ENCODE results near the gene ARL14EPL.

Gene ARL14EPL

GRCh38 chr5:116032094-116032517 is at the start of gene ARL14EPL:
Gene ARL14EPL (plus strand): TSS chr5:116032472. CDS start chr5:116051466, 18,994 bp downstream.
- Mint-ChIP-seq H3K27me3 (peaks cover 27% of the 10 kb centered on the region), H3K4me1 (ENCODE audit: low read depth) (peaks cover 3% of the 10 kb centered on the region), H3K9me3 (no peaks in the 10 kb centered on the region), H3K36me3 (ENCODE audit: low read depth) (no peaks in the 10 kb centered on the region), H3K27ac (no peak within 1 kb of the TSS), H3K4me3 (no peak within 1 kb of the TSS)
- no peak for DNase-seq

GRCh38 chr5:115983519-115983918 is 48.8 kb upstream of the ARL14EPL start:
- no peak overlapping the region for H3K27ac Mint-ChIP-seq
- no peaks in the 10 kb centered on the region for H3K4me1 Mint-ChIP-seq (ENCODE audit: low read depth)
- H3K9me3 Mint-ChIP-seq: no peaks in the 10 kb centered on the region
- H3K27me3 Mint-ChIP-seq: peaks cover 30% of the 10 kb centered on the region
- no peaks in the 10 kb centered on the region for H3K36me3 Mint-ChIP-seq (ENCODE audit: low read depth)
- no peak for DNase-seq
- H3K4me3 Mint-ChIP-seq: no peak overlapping the region

- H3K9me3 Mint-ChIP-seq: no peaks in the 10 kb centered on the region
- no peak for DNase-seq
- H3K4me3 Mint-ChIP-seq: no peak overlapping the region
- no peaks in the 10 kb centered on the region for H3K36me3 Mint-ChIP-seq (ENCODE audit: low read depth)
- H3K27me3 Mint-ChIP-seq: peaks cover 10% of the 10 kb centered on the region
- H3K27ac Mint-ChIP-seq: no peak overlapping the region
- H3K4me1 Mint-ChIP-seq (ENCODE audit: low read depth): no peaks in the 10 kb centered on the region
These were observed 46.2 kb upstream of the ARL14EPL start for GRCh38 chr5:115985802-115986757.

DNA sequence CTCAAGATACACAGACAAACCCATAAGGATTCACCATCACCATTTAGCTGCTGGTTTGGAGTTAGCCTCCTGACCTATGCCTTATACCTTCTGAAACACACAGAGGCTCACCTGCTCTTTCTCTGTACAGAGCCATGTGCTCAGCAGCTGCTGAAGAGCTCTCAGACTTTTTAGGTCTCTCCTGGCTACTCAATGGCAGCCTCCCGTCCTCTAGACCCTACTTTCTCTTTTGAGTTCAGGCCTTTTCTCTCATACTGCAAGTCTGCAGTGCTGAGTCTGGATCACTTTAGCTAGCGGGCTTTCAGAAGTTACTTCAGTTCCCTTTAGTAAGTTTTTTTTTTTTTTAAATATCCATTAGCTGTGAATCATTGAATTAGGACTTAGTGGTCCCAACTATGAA is 44.3 kb upstream of the ARL14EPL start:
- H3K4me3 Mint-ChIP-seq: no peak overlapping the region
- H3K36me3 Mint-ChIP-seq (ENCODE audit: low read depth): no peaks in the 10 kb centered on the region
- no peaks in the 10 kb centered on the region for H3K4me1 Mint-ChIP-seq (ENCODE audit: low read depth)
- H3K9me3 Mint-ChIP-seq: no peaks in the 10 kb centered on the region
- DNase-seq: no peak
- H3K27me3 Mint-ChIP-seq: peaks cover 4% of the 10 kb centered on the region
- H3K27ac Mint-ChIP-seq: no peak overlapping the region

DNA sequence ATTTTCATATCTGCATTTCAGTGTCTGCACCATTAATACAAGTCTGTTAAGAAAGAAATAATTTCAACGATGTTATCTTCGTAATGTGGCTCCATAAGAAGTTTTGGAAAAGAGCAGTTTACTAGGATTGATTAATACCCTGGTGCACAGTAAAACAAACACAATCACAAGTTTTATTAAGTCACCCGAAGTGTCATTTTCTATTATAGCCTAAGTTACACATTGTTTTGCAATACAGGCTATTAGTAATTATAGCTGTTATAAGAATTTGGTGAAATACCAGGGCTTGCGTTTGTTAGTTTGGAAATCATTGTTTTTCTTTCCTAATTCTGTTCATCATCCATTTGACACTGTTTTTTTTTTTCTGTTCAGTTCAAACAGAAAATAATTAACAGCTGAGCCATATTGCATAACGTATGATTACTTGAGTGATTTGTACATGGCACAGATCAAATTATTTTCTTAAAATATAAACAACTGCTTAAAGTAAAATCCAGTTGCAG is 39.4 kb upstream of the ARL14EPL start:
- no peaks in the 10 kb centered on the region for H3K9me3 Mint-ChIP-seq
- H3K36me3 Mint-ChIP-seq (ENCODE audit: low read depth): no peaks in the 10 kb centered on the region
- DNase-seq: no peak
- no peak overlapping the region for H3K4me3 Mint-ChIP-seq
- no peak overlapping the region for H3K27ac Mint-ChIP-seq
- H3K27me3 Mint-ChIP-seq: peaks cover 18% of the 10 kb centered on the region
- H3K4me1 Mint-ChIP-seq (ENCODE audit: low read depth): no peaks in the 10 kb centered on the region

- Mint-ChIP-seq H3K4me1 (ENCODE audit: low read depth) (no peaks in the 10 kb centered on the region), H3K27me3 (peaks cover 19% of the 10 kb centered on the region), H3K9me3 (no peaks in the 10 kb centered on the region), H3K4me3 (no peak overlapping the region), H3K36me3 (ENCODE audit: low read depth) (no peaks in the 10 kb centered on the region), H3K27ac (no peak overlapping the region)
- DNase-seq: no peak
These were observed 36.9 kb upstream of the ARL14EPL start for GRCh38 chr5:115995351-115995750.

DNA sequence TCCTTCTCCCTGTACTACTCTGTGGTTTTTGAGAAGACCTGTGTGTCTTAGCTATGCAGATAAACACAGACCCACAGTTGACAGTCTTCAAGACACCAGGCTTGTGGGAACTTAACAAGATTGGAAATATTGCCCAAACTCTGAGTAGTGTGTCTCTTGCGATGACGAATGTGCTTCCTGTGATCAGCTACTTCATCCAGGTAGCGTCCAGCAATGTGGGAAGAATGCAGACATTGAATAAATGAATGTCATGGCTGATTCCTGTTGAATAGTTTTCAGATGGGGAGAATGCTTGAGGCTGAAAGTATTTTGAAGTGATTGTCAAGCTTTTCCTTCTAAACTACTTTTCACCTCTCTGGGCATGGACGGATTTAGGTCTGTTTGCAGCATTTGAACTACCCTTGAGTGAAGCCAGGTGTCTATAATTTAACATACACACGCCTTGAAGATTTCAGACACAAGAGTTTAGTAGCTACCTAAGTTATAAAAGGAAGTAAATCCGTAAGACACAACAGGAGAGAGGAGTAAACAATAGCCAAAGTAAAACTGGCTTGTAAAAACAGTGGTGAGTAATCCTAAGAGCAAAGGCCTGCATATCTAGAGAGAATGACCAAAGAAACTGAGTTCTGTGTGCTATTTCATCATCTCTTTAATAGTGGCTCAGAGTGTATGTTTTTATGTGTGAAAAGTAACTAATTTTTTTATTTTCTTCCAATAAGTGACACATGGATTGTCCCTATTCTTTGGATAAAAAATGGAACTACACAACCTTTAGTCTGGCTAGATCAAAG is 30.0 kb upstream of the ARL14EPL start:
- Mint-ChIP-seq H3K4me1 (ENCODE audit: low read depth) (no peaks in the 10 kb centered on the region), H3K36me3 (ENCODE audit: low read depth) (no peaks in the 10 kb centered on the region), H3K27me3 (peaks cover 7% of the 10 kb centered on the region), H3K9me3 (no peaks in the 10 kb centered on the region), H3K27ac (no peak overlapping the region), H3K4me3 (no peak overlapping the region)
- DNase-seq: no peak

- Mint-ChIP-seq H3K4me3 (no peak overlapping the region), H3K27ac (no peak overlapping the region), H3K36me3 (ENCODE audit: low read depth) (no peaks in the 10 kb centered on the region), H3K4me1 (ENCODE audit: low read depth) (no peaks in the 10 kb centered on the region), H3K27me3 (peaks cover 3% of the 10 kb centered on the region), H3K9me3 (no peaks in the 10 kb centered on the region)
- DNase-seq: no peak
These were observed 28.0 kb upstream of the ARL14EPL start for GRCh38 chr5:116004248-116004647.

GRCh38 chr5:116009806-116010205 is 22.5 kb upstream of the ARL14EPL start:
- Mint-ChIP-seq H3K4me3 (no peak overlapping the region), H3K27ac (no peak overlapping the region), H3K36me3 (ENCODE audit: low read depth) (no peaks in the 10 kb centered on the region), H3K9me3 (no peaks in the 10 kb centered on the region), H3K4me1 (ENCODE audit: low read depth) (no peaks in the 10 kb centered on the region), H3K27me3 (peaks cover 23% of the 10 kb centered on the region)
- no peak for DNase-seq

GRCh38 chr5:116011046-116011445 is 21.2 kb upstream of the ARL14EPL start:
- H3K4me1 Mint-ChIP-seq (ENCODE audit: low read depth): no peaks in the 10 kb centered on the region
- H3K4me3 Mint-ChIP-seq: no peak overlapping the region
- no peaks in the 10 kb centered on the region for H3K36me3 Mint-ChIP-seq (ENCODE audit: low read depth)
- peaks cover 23% of the 10 kb centered on the region for H3K27me3 Mint-ChIP-seq
- H3K9me3 Mint-ChIP-seq: no peaks in the 10 kb centered on the region
- DNase-seq: no peak
- no peak overlapping the region for H3K27ac Mint-ChIP-seq

DNA sequence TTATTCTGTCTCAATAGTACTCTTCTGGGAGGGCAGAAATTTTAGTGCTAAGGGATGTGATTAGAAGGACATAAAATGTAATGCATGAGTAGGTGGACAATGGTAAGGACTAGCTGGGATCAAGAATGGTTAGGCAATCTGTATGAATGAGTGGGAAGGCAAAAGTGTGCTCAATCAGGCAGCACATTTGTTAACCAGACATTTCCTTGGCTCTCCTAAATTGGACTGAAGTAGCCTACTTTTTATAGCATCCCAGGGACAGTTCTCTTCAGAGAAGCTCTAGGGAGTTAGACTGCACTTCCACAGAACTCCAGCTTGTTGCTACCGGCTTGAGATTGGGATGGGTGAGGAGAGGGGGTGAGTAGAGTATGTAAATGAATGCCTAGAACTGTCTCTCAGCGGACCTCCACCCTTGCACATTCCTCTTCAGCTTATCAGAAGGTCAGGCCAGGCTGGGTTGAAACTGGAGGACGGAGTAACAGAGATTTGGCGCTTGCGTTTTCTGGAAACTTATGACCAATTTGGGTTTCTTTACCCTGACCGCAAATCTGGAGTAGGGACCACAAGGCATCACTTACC is 19.0 kb upstream of the ARL14EPL start:
- H3K4me3 Mint-ChIP-seq: no peak overlapping the region
- H3K27me3 Mint-ChIP-seq: peaks cover 23% of the 10 kb centered on the region
- no peaks in the 10 kb centered on the region for H3K9me3 Mint-ChIP-seq

GRCh38 chr5:116013936-116014335 is 18.3 kb upstream of the ARL14EPL start:
- H3K36me3 Mint-ChIP-seq (ENCODE audit: low read depth): no peaks in the 10 kb centered on the region
- DNase-seq: no peak
- H3K4me3 Mint-ChIP-seq: no peak overlapping the region
- peaks cover 23% of the 10 kb centered on the region for H3K27me3 Mint-ChIP-seq
- no peaks in the 10 kb centered on the region for H3K4me1 Mint-ChIP-seq (ENCODE audit: low read depth)
- H3K27ac Mint-ChIP-seq: no peak overlapping the region
- H3K9me3 Mint-ChIP-seq: no peaks in the 10 kb centered on the region

More for the DNA sequence above, 19.0 kb upstream of the ARL14EPL start:
- DNase-seq: no peak
- H3K4me1 Mint-ChIP-seq (ENCODE audit: low read depth): no peaks in the 10 kb centered on the region
- H3K36me3 Mint-ChIP-seq (ENCODE audit: low read depth): no peaks in the 10 kb centered on the region
- no peak overlapping the region for H3K27ac Mint-ChIP-seq

GRCh38 chr5:116023619-116024018 is 8.7 kb upstream of the ARL14EPL start:
- Mint-ChIP-seq H3K27me3 (peaks cover 11% of the 10 kb centered on the region), H3K36me3 (ENCODE audit: low read depth) (no peaks in the 10 kb centered on the region), H3K27ac (no peak overlapping the region), H3K4me1 (ENCODE audit: low read depth) (no peaks in the 10 kb centered on the region), H3K9me3 (no peaks in the 10 kb centered on the region), H3K4me3 (no peak overlapping the region)
- DNase-seq: no peak

DNA sequence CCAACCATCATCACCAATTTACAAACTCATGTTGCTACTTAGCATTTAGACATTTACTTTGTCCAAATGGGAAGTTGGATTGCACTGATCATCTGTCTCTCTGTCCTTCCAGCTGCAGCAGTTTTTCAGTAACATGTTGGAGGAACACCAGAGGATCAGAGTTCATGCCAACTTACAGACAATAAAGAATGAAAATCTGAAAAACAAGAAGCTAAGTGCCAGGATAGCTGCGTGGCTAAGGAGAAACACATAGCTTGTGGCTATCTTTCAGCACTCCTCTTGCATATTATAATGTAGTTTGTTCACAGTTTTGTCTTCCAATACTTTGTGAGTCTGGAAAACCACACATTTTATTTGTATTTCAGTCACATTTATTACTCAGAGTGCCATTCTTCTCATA is 6.4 kb upstream of the ARL14EPL start:
- no peaks in the 10 kb centered on the region for H3K36me3 Mint-ChIP-seq (ENCODE audit: low read depth)
- DNase-seq: no peak
- H3K27me3 Mint-ChIP-seq: peaks cover 18% of the 10 kb centered on the region
- no peak overlapping the region for H3K4me3 Mint-ChIP-seq
- H3K4me1 Mint-ChIP-seq (ENCODE audit: low read depth): no peaks in the 10 kb centered on the region
- H3K9me3 Mint-ChIP-seq: no peaks in the 10 kb centered on the region
- H3K27ac Mint-ChIP-seq: no peak overlapping the region
